Bronchial epithelial cell (primary cell): ENCODE results near the gene BCL11A. TPM values are rescaled to one million over a fixed set of nuclear protein-coding genes. Genes with fewer than 3 reads are reported as not detected.

ENCODE experiments used
- DNase-seq: peaks from one replicate; pipeline ENCODE4 v3.0.0-alpha.2; 2010; ENCODE audit warnings: low read depth
- FAIRE-seq: peaks from 2 replicates; lab custom pipeline; 2011; peaks lifted over from hg19 to GRCh38; lab: Jason Lieb, UNC
- H3K27me3 ChIP-seq: 2 replicates; pipeline ENCODE4 v1.5.1; 2011; ENCODE audit warnings: low read length; ENCODE audit not compliant: control insufficient read depth, insufficient read depth
- H3K36me3 ChIP-seq: 2 replicates; pipeline ENCODE4 v1.5.1; 2011; ENCODE audit warnings: low read length; ENCODE audit not compliant: control insufficient read depth, insufficient read depth
- H3K4me3 ChIP-seq: 2 replicates; pipeline ENCODE4 v1.5.1; 2011; ENCODE audit warnings: mild to moderate bottlenecking, low read depth, low read length, control low read depth
- CTCF ChIP-seq: IDR thresholded peaks from 2 replicates; pipeline ENCODE4 v1.5.1; 2011; ENCODE audit warnings: mild to moderate bottlenecking, moderate library complexity, low read length, control low read depth, inconsistent platforms; ENCODE audit not compliant: insufficient read depth, severe bottlenecking
- total RNA-seq: library from RNA; depleted of rRNA; stranded (reverse); fragments of >200 nt; gene quantifications from 2 replicates; pipeline ENCODE4 v1.2.1, GENCODE V29; 2014

Gene BCL11A
- total RNA-seq, 1 donor from 2014 or later = 1.8 TPM

GRCh38 chr2:60499651-60500265 is 53.7 kb downstream of the BCL11A start:
- FAIRE-seq (no peak), DNase-seq (peak; percentile 80)
- no peaks in the 10 kb centered on the region for H3K27me3 ChIP-seq
- TF ChIP-seq CTCF = no peak
- no peaks in the 10 kb centered on the region for H3K36me3 ChIP-seq
- no peak overlapping the region for H3K4me3 ChIP-seq

GRCh38 chr2:60498816-60499429 is 54.5 kb downstream of the BCL11A start:
- no peak for TF ChIP-seq CTCF
- FAIRE-seq = no peak
- no peak overlapping the region for H3K4me3 ChIP-seq
- no peak for DNase-seq
- no peaks in the 10 kb centered on the region for H3K36me3 ChIP-seq
- H3K27me3 ChIP-seq = no peaks in the 10 kb centered on the region

DNA sequence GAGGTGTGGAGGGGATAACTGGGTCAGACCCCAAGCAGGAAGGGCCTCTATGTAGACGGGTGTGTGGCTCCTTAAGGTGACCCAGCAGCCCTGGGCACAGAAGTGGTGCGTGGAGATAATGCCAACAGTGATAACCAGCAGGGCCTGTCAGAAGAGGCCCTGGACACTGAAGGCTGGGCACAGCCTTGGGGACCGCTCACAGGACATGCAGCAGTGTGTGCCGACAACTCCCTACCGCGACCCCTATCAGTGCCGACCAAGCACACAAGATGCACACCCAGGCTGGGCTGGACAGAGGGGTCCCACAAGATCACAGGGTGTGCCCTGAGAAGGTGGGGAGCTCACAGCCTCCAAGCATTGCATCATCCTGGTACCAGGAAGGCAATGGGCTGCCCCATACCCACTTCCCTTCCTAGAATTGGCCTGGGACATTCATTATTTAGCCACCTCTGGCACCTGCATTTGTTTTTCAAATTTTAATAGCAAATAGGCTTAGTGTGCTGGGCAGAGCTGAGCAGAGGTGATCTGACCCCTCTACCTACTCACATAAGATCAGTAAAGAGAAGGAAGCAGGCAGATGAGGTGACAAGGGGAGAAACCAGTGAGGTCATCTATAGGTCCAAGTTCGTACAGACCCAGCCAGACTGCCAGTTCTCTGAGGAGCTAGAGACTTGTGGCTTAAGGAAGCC is 55.2 kb downstream of the BCL11A start:
- H3K27me3 ChIP-seq = no peaks in the 10 kb centered on the region
- DNase-seq (no peak), FAIRE-seq (no peak)
- no peak for TF ChIP-seq CTCF
- no peaks in the 10 kb centered on the region for H3K36me3 ChIP-seq
- no peak overlapping the region for H3K4me3 ChIP-seq

DNA sequence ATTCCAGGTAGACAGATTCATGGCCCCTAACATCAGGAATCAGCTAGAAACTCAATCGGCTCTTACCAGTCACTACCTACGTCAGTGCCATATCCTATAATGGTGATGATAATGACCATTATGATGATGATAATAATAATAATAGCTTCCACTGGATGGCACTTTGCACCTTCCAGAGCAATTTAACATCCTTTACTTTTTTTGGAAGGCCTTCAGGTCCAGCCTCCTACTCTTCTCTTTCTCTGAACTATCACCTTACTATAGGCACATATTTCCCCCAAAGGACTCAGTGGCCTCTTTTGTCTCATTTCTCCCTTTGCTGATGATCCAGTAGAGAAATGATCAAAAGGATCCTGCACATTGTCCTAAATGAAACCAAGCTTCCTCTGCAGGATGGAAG is 56.0 kb downstream of the BCL11A start:
- no peaks in the 10 kb centered on the region for H3K36me3 ChIP-seq
- DNase-seq = no peak
- no peak for FAIRE-seq
- TF ChIP-seq CTCF = peak; percentile 1
- no peak overlapping the region for H3K4me3 ChIP-seq
- H3K27me3 ChIP-seq = no peaks in the 10 kb centered on the region

DNA sequence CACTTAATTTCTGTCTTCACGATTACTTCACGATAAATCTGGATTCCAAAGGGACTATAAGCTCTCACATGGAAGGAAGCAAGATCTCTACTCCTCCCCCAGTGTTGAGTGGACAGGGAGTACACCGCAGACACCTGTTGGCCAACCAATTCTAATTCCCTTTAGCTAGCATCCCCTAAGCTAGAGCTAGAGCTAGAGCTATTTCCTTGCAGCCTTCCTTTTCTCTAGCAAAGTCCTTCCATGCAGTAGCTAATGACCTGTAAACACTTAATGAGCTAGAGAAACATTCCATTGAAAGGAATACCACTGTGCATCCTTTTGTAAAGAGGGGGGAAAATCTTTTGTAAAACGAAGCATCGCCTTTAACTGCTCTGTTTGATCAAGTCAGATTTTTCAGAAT is 56.5 kb downstream of the BCL11A start:
- no peaks in the 10 kb centered on the region for H3K27me3 ChIP-seq
- H3K36me3 ChIP-seq = no peaks in the 10 kb centered on the region
- H3K4me3 ChIP-seq = no peak overlapping the region
- TF ChIP-seq CTCF = no peak
- FAIRE-seq (no peak), DNase-seq (no peak)
